ENCODE results near the gene TSBP1.

GRCh38 chr6:32293695-32294094 is 78.0 kb downstream of the TSBP1 start:
- TF ChIP-seq CTCF (IDR thresholded peaks at IDR 0.05) (no peak), POLR2A (IDR thresholded peaks at IDR 0.05) (no peak)
